HG02981 (cell line): ENCODE measurements around the gene ATR.
"Not testable (repeated sequence)": the region's sequence is repeated elsewhere in the genome, so short reads cannot be mapped to it uniquely, and the experiment has no call there.

Source experiments
- ATAC-seq: cut with Tn5 transposase; IDR thresholded peaks from one replicate; pipeline ENCODE4 v1.9.1; 2021; ENCODE audit warnings: mild to moderate bottlenecking, moderate library complexity; ENCODE audit not compliant: unreplicated experiment

The ATR gene

DNA sequence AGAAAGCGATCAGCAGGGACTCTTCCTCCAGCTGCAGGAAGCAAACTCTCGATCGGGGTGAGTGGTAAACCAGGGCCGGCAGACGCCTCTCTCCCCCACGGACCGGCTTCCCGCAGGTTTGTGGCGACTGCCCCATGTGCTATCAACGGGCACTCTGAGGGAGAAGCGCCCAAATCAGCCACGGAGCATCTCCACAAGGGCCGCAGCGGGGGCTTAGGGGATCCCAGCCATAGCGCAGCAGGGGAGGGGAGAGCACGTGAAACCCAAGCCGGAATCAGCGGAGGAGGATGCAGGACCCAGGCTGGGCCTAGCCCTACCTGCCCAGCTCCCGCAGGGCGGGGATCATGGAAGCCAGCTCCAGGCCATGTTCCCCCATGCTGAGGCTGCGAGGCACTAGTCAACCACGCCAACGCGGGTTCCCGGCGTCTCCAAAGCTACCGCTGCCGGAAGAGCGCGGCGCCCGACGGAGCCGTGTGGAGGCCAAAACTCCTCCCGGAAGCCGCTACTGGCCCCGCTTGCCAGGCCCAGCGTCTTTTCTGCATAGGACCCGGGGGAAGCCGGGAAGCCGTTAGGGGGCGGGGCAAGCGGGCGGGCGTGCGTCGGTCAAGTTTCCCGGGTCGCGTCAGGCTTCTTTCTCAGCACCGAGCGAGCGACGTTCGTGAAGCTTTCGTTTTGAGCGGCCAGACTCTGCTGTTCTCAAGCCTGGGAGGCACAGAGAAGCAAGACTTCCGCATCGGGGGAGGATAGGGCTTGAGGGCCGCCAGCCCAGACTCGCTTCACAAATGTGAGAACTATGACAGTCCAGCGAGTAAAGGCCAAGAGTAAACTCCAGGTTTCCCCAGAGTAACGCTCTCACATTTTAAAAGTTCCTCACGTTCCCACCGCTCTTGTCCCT, at the start of gene ATR:
Gene ATR (minus strand): TSS at position 405 of the 895 bp plus-strand sequence. CDS start 29 bp downstream, at position 376.
- ATAC-seq: peak; percentile 95

DNA sequence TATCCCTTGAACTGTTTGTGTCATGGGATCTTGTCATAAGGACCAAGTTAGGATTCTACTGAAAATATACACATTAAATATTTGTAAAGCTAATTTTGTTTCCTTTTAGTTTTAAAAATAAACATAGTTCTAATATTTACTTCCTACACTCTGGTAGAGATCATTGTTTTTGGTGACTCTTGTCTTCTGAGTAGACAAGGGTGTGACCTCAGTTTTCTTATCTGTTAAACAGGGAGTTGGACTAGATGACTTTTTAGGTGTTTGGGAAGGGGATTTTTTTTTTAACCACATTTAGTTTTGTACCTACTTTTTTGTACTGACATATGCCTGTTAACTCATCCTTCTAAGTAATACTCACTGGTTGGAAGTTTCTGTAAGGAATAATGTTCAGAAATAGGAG, 48.4 kb upstream of the ATR start:
- ATAC-seq: no peak

DNA sequence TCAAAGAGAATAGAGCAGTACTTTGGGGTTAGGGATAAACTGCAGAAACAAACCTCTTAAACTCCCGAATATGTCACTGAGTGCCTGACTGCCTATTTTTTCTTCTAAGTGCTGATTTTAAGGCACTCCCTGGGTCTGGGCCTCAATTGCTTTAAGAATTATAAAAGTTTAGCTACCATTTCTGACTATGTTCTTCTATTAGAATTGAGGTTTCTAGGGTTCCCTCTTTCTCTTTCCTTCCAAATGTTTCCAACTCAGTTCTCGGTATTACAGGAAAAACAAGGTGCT, 46.6 kb upstream of the ATR start:
- ATAC-seq: no peak

DNA sequence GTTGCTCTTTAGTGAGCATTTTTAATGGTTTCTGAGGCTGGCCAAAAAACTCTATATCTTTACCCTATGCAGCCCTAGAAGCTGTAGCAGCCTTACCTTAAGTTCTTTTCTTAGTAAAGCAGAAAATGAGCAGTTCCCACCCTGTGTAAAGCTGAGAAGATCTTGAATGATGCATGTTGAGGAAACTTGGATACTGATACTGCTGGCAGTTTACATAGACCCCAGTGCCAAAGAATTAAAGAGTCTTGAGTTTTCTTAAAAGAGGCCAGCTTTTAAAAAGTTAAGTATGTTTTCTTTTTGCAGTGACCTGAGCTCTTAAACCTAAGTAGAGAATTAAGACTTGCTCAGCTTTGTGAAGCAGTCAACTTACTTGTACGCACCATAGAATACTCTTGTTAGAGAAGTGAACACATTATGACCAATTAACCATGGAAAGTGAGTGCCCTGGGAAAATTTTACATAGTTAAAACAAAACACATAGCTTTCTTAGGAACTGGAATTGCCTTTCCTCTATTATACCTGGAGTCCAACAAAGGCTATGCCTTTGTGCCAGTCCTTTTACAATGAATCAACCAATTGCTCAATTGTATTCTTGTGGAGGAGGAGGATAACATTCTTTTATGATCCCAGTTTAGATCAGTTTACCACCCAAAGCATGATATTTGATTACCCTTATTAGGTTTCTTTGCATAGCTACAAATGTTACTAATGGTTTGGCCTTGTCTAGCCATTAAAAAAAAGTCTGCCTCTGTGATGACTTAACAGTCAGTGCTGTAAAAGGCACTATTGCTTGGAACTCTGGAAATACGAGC, 46.0 kb upstream of the ATR start:
- ATAC-seq: no peak

DNA sequence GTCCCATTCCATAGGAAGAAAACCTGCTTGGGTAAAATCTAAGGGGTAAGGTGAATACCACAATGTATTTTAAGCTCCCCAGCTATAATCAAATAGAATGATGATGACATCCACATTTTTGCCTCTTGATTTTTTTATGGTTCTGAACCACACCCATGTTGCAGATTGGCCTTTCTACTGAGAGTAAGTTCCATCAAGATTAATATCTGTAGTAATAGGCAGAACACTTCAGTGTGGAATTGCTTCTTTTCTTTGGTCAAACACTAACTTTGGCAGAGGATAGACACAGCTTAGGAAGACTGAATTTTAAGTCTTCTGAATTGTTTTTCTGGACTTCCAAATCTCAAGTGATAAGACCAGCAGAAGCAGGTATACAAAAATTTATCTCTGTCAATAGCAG, 44.7 kb upstream of the ATR start:
- ATAC-seq: no peak

DNA sequence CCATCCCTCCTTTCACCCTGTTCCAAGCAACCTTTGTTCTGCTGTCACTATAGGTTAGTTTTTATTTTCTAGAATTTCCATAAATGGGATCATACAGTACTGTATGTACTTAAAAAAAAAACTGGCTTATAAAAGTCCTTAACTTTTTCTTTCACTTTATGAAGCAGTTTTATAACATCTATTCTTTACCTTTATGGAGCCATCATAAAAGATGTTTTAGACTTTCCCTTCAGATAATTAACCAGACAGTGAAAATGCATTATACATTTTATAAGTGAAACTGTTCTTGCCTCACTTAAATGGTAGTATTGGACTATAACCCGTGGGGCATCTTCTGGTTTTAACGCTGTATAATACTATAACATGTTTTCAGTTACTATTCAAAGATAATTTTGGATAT, 43.9 kb upstream of the ATR start:
- ATAC-seq: no peak

DNA sequence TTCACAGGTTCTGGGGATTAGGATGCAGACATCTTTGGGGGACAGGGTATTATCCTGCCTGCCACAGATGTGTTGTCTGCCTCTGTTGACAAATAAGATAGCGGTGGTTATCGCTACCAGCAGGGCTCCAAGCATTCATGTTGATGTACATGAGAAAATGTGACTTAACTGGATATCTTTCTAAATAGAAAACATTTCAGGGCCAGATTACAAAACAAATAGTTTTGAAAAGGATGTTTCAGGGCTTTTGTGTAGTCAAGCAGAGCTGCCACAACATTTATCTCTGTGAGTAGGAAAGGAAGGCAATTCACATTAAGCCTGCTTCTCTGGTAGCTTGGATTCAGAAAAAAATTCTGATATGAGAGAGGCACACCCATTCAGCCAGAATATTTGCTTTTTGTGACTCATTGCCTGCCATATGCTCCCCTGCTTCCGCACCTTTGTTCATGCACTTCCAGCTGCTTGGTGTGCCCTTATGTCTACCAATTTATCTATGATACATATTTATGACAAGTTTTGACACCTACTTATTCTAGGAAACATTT, 40.5 kb upstream of the ATR start:
- ATAC-seq: no peak

DNA sequence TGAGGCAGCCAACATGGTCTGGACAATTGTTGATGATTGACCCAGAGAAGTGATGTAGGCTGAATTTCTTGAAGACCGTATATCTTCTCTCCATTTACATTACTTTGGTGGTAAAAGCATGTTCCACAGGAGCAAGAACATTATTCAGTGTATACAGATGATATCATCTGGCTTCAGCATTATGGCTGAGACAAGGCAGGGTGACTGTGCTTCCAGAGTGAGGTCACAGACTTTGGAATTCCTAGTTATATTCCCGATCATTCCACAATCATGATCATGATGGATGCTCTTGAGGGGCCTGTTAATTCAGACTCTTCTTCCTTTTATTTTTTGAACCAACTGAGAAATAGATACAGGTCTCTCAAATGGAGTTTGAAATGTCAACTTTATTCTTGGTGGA, 36.6 kb upstream of the ATR start:
- ATAC-seq: no peak

DNA sequence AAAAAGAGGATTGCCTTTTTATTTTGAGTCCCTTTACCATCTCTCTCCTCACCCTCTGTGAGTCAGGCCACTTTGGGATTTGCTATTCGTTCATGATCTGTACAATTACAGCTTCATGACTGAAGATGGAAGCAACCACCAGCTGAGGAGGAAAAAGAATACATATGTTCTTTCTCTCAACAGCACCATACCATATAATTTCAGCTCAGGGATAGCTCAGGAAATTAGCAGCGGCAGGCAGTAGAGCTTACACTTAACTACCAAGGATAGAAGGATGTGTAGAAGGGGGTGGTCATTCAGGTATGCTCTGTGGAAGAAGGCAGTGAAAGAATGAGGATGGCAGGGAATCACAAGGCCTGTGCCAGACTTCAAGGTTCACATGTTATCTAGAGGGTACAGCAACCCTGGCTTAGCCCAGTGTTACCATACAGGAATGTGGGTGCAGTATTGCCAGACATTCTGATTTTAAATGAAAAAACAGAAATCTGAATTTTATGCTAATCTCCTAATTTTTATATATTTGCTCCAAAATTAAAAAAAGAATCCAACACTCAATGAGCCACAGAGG, 35.6 kb upstream of the ATR start:
- no peak for ATAC-seq

DNA sequence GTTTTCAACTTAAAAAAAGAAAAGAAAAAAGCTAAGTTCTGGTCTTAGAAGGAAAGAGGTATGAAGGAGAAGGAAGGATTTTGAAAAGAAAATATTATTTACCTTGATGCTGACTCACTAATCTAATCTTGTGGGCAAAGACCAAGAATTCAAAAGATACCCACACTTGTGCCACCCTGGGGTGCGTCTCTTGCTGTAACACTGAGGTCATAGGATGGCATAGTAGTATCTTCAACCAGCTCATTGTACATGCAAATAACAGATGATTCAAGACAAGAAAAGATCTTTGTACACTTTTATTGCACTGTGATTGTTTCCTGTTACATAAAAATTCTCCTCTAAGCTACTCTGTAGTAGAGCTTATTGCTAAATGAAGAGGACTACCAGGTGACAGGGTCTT, 35.0 kb upstream of the ATR start:
- ATAC-seq: no peak

DNA sequence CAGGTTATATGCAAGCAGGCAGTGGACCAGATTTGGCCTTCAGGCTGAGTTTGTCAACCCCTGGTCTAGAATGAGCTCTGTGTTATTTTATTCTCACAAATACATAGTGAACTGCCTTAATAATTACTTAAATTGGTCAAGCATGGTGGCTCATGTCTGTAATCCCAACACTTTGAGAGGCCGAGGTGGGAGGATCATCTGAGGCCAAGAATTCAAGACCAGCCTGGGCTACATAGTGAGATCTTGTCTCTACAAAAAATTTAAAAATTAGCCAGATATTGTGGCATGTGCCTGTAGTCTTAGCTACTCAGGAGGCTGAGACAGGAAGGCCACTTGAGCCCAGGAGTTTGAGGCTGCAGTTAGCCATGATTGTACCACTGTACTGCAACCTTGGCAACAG, 32.7 kb upstream of the ATR start:
- ATAC-seq: no peak

DNA sequence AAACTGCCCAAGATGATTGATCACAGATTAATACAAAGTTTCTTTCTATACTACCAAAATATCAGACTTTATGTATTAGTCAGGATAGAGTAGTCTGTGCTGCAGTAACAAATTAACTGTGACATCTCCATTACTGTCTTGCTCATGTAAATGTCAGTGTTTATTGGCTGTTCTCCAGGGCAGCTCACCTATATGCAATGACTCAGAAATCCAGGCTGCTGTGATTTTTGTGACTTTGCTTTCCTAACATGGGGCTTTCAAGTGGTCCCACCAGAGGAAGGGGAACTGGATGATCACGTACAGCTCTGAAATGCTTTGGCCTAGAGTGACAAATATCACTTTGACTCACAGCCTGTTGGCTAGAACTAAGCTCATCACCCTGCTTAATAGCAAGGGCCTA, 30.6 kb upstream of the ATR start:
- ATAC-seq: no peak

DNA sequence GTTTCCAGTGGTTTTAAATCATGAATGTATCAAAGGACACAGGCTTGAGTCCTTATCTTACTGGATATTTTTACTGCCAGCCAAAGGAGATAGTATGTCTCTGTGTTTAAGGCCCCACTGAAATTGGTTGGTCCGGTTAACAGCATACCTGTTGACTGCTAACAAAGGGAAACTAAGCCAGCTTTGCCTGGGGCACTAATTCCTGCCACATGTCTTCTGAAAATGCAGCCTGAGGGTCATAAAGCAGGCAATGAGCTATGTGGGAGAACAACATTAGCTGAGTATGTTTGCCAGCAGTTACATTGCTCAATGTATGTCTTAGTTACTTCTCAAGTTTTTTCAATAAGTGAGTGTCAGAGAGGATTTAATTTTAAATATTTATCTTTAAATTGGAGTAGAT, 30.1 kb upstream of the ATR start:
- ATAC-seq: no peak

DNA sequence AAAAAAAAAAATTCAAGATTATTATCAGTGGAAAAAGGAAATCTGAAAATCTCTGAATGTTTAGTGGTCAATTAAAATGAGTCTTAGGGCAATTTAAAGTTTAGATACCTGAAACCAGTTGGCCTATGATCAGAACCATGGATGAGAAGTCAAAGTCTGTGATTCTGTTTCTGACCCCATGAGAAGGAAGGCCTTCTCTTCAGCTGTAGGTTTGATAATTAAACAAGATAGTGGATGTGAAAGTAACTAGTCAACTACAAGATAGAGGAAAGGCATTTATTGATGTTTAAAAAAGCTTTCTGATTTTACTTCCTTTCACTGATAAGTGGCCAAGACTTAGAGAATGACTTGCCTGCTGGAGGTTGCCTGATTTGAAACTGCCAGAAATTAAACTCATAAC, 26.4 kb upstream of the ATR start:
- no peak for ATAC-seq

DNA sequence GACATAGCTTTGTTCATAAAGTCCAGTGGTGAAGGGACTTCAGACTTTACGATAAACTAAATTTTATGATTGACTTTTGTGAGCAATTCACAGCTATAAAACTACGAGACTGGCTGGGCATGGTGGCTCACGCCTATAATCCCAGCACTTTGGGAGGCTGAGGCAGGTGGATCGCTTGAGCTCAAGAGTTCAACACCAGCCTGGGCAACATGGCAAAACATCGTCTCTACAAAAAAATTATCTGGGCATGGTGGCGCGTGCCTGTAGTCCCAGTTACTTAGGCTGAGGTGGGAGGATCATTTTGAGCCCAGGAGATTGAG, 24.8 kb upstream of the ATR start:
- not testable (repeated sequence) for ATAC-seq

DNA sequence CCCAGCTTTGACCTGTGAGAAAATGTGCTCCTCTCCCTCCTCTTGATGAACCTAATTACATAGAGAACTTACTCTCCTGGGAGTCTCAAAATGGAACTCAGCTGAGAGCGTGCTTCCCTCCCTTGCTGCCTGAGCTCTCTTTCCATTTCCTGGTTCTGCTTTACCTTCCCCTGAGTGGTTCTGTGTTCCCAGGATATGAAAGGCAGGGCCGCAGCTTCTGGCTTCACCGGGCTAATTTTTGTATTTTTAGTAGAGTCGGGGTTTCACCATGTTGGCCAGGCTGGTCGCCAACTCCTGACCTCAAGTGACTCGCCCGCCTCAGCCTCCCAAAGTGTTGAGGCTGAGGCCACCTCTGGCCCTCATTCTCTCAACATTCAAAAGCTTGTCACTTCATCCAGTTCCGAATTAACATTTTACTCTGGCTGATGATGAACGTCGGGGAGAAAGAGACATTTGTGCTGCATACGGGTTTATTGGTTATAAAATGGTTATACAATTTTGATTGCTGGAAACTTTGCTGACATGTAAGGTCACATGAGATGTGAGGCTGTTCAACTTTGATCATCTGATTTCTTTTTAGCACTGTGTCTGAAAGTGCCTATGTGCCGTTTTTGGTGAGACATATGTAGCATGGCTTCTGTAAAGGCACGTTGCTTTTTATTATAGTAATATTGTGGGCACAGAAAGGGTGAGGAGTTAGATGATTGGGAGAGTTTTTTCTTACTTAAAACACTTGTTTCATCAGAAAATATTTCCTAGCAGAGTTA, 24.3 kb upstream of the ATR start:
- ATAC-seq: no peak

DNA sequence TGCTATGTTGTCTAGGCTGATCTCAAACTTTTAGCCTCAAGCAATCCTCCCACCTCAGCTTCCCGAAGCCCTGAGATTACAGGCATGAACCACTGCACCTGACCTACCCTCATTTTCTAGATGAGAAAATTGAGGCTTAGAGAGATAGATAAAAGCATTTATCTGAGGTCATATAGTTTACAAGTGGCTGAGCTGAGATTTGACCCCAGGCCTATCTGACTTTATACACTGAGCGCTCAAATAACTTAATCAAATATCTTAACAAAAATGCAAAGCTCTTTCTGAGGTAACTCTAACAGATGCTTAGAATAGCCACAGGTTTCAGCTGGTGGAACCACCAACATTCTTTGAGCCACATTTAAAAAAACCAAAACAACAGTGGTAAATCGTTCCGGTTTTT, 23.2 kb upstream of the ATR start:
- no peak for ATAC-seq

DNA sequence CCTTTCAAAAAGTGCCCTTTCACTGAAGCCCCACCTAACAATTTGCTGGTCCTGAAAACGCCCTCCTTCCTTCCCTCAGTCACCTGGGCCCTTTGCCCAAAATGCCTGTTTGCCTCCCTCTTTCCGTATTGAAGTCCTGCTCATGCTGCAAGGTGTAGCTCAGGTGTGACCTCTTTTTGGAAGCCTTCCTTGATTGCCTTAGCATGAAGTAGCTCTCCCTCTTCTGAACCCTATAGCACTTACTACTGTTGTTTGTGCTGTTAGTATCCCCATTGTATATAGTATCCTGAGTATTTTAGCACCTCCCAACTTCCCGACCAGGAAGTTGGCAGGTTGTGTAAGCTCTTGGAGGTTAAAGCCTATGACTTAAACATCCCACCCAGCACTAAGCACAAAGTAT, 19.4 kb upstream of the ATR start:
- no peak for ATAC-seq

DNA sequence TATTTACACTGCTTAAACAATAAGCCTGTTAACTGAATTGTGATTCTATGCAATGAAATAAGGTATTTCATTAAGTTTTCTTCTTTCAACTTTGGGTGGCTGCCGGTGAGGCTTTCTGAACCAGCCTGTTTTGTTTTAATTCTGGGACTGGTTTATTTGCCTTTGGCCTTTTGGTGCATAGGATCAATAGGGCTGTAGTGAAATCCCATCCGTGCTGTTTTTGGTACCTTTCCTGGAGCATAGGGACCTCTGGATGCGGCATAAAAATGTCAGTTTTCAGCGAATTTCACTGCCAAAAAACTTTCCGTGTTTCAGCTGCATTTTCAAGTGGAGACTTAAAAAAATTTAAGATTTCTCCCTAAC, 18.2 kb upstream of the ATR start:
- ATAC-seq: no peak

DNA sequence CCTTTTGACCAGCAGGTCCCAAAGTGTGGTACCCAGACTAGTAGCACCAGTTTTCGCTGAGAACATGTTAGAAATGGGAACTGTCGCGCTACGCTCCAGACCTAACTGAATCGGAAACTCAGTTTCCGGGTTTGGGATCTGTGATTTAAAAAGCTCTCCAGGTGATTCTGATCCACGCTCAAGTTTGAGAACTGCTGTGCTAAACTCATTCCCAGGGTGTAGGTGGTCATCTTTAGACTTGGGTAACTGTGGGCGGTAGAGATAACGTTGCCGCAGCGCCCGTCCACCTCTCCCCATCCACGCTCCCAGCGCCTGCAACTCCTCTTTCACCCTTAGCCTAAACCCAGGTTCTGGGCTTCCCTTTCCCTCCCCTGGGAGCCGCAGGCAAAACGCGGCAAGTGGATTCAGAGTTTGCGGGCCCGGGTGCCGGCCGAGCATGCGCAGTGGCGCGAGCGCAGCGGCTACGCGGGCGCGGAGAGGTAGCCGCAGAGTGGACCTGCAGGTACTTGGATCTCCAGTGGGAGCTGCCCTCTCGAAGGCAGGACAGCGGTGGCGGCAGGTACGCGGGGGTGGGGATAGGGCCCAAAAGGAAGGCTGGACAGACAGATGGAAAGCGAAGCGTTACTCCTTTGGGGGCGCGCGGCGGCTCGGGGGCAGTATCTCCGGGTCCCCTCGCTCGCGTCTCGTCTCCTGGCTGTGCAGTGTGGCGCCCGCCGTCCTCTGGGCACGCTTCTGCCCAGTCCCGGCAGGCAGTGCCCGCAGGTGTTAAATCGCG, 17.6 kb upstream of the ATR start, which contains the start of gene PLS1:
Gene PLS1 (plus strand): TSS at position 443 of the 775 bp plus-strand sequence. CDS start 67,845 bp downstream, outside the sequence.
- ATAC-seq: peak; percentile 78
